Nephron progenitor cell (in vitro differentiated cells): ENCODE measurements around the gene VCL.
A peak's percentile ranks its signal among the peaks of the same experiment; 100 is the strongest.

Source experiments
- DNase-seq: peaks from one replicate; pipeline ENCODE4 v3.0.0; 2021
- H3K27ac Mint-ChIP-seq: 2 replicates; pipeline ENCODE4 v1.8.0; 2021; ENCODE audit warnings: mild to moderate bottlenecking, moderate library complexity, mixed read lengths
- H3K27me3 Mint-ChIP-seq: 2 replicates; pipeline ENCODE4 v1.8.0; 2021; ENCODE audit warnings: mild to moderate bottlenecking, low read depth, mixed read lengths; ENCODE audit not compliant: poor library complexity
- H3K36me3 Mint-ChIP-seq: 2 replicates; pipeline ENCODE4 v1.8.0; 2021; ENCODE audit warnings: low read depth, mixed read lengths
- H3K4me1 Mint-ChIP-seq: 2 replicates; pipeline ENCODE4 v1.8.0; 2021; ENCODE audit warnings: mixed read lengths
- H3K4me3 Mint-ChIP-seq: 2 replicates; pipeline ENCODE4 v1.8.0; 2021; ENCODE audit warnings: mild to moderate bottlenecking, moderate library complexity, mixed read lengths
- H3K9me3 Mint-ChIP-seq: 2 replicates; pipeline ENCODE4 v1.8.0; 2021; ENCODE audit warnings: mild to moderate bottlenecking, moderate library complexity, mixed read lengths
- TF ChIP-seq, protein P1 (sequence below): fragments of 200-600 bp; sonication (generic); IDR thresholded peaks from 2 replicates; pipeline ENCODE4 v1.5.0; 2021; ENCODE audit warnings: antibody characterized with exemption

Gene VCL

DNA sequence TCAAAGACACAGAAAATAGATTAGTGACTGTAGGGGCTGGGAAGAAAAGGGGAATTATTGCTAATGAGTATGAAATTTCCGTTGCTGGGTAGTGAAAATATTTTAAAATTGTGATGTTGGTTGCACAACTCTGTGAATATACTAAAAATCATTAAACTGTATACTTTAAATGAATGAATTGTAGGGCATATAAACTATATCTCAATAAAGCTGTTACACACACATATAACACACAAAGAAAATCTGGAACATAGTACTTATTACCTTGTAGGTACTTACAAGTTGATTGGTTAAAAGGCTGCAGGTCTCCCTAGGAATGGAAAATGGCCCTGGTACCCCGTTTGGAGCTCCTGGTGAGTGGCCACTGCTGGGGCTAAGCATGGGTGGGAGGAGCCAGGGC is 27.1 kb upstream of the VCL start:
- Mint-ChIP-seq H3K27me3 (no peaks in the 10 kb centered on the region), H3K4me1 (peaks cover 27% of the 10 kb centered on the region), H3K27ac (peak overlapping the region; percentile 62), H3K4me3 (no peak overlapping the region), H3K9me3 (peaks cover 5% of the 10 kb centered on the region), H3K36me3 (no peaks in the 10 kb centered on the region)
- TF ChIP-seq, protein P1, sequence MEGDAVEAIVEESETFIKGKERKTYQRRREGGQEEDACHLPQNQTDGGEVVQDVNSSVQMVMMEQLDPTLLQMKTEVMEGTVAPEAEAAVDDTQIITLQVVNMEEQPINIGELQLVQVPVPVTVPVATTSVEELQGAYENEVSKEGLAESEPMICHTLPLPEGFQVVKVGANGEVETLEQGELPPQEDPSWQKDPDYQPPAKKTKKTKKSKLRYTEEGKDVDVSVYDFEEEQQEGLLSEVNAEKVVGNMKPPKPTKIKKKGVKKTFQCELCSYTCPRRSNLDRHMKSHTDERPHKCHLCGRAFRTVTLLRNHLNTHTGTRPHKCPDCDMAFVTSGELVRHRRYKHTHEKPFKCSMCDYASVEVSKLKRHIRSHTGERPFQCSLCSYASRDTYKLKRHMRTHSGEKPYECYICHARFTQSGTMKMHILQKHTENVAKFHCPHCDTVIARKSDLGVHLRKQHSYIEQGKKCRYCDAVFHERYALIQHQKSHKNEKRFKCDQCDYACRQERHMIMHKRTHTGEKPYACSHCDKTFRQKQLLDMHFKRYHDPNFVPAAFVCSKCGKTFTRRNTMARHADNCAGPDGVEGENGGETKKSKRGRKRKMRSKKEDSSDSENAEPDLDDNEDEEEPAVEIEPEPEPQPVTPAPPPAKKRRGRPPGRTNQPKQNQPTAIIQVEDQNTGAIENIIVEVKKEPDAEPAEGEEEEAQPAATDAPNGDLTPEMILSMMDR = no peak
- DNase-seq = no peak

DNA sequence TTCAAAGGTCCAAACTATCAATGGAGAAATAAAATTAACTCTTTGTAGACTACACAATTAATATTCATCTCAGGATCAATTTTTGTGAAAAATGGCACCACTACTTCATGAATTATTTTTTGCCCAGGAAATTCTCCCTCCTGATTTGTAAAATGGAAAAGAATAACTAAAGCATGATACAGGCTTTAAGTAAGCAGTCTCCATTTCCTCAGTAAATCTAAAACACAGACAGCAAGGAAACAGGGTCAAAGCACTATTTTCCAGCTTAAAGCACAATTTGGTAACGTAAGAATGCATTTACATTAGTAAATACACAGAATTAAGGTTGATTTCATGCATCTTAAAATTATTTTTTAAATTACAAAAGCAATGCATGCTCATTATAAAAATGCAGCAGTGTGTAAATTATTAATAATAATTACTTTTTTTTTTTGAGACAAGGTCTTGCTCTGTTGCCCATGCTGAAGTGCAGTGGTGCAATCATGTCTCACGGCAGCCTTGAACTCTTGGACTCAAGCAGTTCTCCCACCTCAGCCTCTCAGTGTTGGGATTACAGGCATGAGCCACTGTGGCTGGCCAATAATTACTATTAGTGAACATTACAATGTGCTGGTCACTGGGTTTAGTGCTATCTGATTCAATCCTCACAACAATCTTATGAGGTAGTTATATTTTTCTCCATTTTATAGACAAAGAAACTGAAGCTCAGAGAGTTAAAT is 26.1 kb upstream of the VCL start:
- TF ChIP-seq, protein P1 = no peak
- Mint-ChIP-seq H3K4me1 (peaks cover 18% of the 10 kb centered on the region), H3K36me3 (no peaks in the 10 kb centered on the region), H3K27me3 (no peaks in the 10 kb centered on the region), H3K4me3 (no peak overlapping the region), H3K9me3 (peaks cover 6% of the 10 kb centered on the region), H3K27ac (no peak overlapping the region)
- DNase-seq = no peak

DNA sequence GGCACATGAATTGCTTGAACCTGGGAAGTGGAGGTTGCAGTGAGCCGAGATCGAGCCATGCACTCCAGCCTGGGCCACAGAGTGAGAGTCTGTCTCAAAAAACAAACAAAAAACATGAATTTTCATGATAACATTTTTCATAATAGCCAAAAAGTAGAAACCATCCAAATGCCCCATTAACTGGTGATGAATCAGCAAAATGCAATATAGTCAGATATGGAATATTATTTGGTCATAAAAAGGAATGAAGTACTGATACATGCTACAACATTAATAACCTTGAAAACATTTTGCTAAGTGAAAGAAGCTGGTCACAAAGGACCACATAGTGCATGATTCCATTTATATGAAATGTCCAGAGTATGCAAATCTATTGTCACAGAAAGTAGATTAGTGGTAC is 24.5 kb upstream of the VCL start:
- Mint-ChIP-seq H3K9me3 (peaks cover 6% of the 10 kb centered on the region), H3K36me3 (no peaks in the 10 kb centered on the region), H3K27ac (no peak overlapping the region), H3K4me3 (no peak overlapping the region), H3K27me3 (peaks cover 3% of the 10 kb centered on the region), H3K4me1 (peaks cover 4% of the 10 kb centered on the region)
- DNase-seq = no peak
- TF ChIP-seq, protein P1 = no peak

- Mint-ChIP-seq H3K27ac (no peak overlapping the region), H3K9me3 (peaks cover 6% of the 10 kb centered on the region), H3K36me3 (no peaks in the 10 kb centered on the region), H3K4me3 (no peak overlapping the region), H3K27me3 (peaks cover 3% of the 10 kb centered on the region), H3K4me1 (no peaks in the 10 kb centered on the region)
- DNase-seq = no peak
- TF ChIP-seq, protein P1 = no peak
These were observed 23.5 kb upstream of the VCL start for GRCh38 chr10:73974309-73974946.

DNA sequence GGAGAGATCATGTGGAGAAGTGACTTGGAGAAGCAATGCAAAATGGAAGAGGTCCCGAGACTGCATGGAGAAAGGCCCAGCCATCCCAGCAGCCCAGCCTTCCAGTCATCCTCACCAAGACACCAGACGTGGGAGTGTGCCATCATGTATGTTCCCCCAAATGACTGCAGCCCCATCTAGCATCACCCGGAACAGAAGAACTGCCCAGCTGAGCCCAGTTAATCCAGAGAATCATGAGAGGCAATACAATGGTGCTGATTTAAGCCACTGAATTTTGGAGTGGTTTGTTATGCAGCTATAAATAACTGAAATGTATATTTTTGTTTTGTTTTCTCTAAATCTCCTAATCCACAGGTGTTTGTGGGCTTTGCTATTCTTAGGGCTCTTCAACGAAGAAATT is 22.5 kb upstream of the VCL start:
- H3K4me3 Mint-ChIP-seq = no peak overlapping the region
- H3K36me3 Mint-ChIP-seq = no peaks in the 10 kb centered on the region
- no peak overlapping the region for H3K27ac Mint-ChIP-seq
- TF ChIP-seq, protein P1 = no peak
- H3K9me3 Mint-ChIP-seq = peaks cover 6% of the 10 kb centered on the region
- no peak for DNase-seq
- no peaks in the 10 kb centered on the region for H3K4me1 Mint-ChIP-seq
- peaks cover 3% of the 10 kb centered on the region for H3K27me3 Mint-ChIP-seq
